ENCODE results near the gene GATAD2A.

DNA sequence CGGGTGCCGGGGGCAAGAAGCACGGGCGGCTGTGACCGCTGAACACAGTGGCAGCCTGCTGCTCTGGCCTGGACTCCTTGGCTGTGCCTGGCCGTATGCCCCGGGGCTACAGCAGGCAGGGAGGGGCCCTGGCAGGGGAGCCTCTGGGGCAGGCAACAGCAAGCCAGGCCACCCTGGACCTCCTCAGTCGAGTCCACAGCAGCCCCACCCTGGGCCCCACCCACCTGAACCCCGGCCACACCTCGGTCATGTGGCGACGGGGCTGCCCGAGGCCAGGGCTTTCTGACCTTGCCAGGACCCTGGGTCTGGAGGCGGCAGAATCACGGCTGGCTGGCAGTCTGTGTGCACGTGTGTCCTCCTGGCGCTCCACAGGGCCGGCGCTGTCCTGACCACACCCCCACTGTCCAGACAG is 141.3 kb downstream of the GATAD2A start:
- no peak for TF ChIP-seq POLR2AphosphoS5 (IDR thresholded peaks at IDR 0.05; ENCODE audit: low read depth, low read length)
- TF ChIP-seq, protein P1, sequence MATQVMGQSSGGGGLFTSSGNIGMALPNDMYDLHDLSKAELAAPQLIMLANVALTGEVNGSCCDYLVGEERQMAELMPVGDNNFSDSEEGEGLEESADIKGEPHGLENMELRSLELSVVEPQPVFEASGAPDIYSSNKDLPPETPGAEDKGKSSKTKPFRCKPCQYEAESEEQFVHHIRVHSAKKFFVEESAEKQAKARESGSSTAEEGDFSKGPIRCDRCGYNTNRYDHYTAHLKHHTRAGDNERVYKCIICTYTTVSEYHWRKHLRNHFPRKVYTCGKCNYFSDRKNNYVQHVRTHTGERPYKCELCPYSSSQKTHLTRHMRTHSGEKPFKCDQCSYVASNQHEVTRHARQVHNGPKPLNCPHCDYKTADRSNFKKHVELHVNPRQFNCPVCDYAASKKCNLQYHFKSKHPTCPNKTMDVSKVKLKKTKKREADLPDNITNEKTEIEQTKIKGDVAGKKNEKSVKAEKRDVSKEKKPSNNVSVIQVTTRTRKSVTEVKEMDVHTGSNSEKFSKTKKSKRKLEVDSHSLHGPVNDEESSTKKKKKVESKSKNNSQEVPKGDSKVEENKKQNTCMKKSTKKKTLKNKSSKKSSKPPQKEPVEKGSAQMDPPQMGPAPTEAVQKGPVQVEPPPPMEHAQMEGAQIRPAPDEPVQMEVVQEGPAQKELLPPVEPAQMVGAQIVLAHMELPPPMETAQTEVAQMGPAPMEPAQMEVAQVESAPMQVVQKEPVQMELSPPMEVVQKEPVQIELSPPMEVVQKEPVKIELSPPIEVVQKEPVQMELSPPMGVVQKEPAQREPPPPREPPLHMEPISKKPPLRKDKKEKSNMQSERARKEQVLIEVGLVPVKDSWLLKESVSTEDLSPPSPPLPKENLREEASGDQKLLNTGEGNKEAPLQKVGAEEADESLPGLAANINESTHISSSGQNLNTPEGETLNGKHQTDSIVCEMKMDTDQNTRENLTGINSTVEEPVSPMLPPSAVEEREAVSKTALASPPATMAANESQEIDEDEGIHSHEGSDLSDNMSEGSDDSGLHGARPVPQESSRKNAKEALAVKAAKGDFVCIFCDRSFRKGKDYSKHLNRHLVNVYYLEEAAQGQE (IDR thresholded peaks at IDR 0.05; ENCODE audit: insufficient read depth in 1 of 2, low read depth in 2 of 2, low read length in 2 of 2): no peak
